ENCODE results near the gene MS4A14.

DNA sequence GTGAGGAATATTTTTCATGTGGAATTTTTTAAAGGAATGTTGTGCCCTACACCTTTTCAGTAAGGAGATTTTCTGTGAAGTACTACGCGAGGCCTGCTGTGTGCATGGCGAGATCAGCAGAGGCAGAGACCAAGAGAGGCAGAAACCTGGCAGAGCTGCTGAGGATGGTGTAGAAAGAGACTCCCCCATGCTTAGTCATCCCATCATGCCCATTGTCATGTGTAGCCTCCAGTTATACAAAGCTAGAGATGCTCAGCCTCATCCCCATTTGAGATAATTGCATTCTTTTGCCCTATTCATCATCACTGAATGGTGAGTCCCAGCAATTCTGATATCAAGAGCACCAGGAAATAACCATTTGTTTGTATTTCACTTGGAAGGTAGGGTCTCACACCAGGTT is 20.9 kb upstream of the MS4A14 start:
- TF ChIP-seq POLR2AphosphoS5 (IDR thresholded peaks at IDR 0.05) (no peak), POLR2A (IDR thresholded peaks at IDR 0.05) (no peak), EP300 (IDR thresholded peaks at IDR 0.05) (no peak)
- TF ChIP-seq, protein P1, sequence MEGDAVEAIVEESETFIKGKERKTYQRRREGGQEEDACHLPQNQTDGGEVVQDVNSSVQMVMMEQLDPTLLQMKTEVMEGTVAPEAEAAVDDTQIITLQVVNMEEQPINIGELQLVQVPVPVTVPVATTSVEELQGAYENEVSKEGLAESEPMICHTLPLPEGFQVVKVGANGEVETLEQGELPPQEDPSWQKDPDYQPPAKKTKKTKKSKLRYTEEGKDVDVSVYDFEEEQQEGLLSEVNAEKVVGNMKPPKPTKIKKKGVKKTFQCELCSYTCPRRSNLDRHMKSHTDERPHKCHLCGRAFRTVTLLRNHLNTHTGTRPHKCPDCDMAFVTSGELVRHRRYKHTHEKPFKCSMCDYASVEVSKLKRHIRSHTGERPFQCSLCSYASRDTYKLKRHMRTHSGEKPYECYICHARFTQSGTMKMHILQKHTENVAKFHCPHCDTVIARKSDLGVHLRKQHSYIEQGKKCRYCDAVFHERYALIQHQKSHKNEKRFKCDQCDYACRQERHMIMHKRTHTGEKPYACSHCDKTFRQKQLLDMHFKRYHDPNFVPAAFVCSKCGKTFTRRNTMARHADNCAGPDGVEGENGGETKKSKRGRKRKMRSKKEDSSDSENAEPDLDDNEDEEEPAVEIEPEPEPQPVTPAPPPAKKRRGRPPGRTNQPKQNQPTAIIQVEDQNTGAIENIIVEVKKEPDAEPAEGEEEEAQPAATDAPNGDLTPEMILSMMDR (IDR thresholded peaks at IDR 0.05): no peak

All from gastroesophageal sphincter (tissue), 3 donors.